Ishikawa (cell line): Measurements from ENCODE around the gene NDUFA3.
A peak's percentile ranks its signal among the peaks of the same experiment; 100 is the strongest.

ENCODE experiments used
- CEBPB ChIP-seq: IDR thresholded peaks from 2 replicates; pipeline ENCODE4 v1.6.1; 2012
- CREB1 ChIP-seq: IDR thresholded peaks from 2 replicates; pipeline ENCODE4 v1.6.1; 2012; ENCODE audit warnings: low read depth
- EGR1 ChIP-seq: IDR thresholded peaks from 2 replicates; pipeline ENCODE4 v1.6.1; 2012
- EP300 ChIP-seq: IDR thresholded peaks from 2 replicates; pipeline ENCODE4 v1.6.1; 2012; ENCODE audit warnings: borderline replicate concordance
- FOXM1 ChIP-seq: IDR thresholded peaks from 2 replicates; pipeline ENCODE4 v1.6.1; 2012; ENCODE audit warnings: low read depth, borderline replicate concordance
- MAX ChIP-seq: IDR thresholded peaks from 2 replicates; pipeline ENCODE4 v1.6.1; 2012
- NFIC ChIP-seq: IDR thresholded peaks from 2 replicates; pipeline ENCODE4 v1.6.1; 2012
- RAD21 ChIP-seq: IDR thresholded peaks from 2 replicates; pipeline ENCODE4 v1.6.1; 2012; ENCODE audit warnings: low read depth
- REST ChIP-seq: IDR thresholded peaks from 2 replicates; pipeline ENCODE4 v1.6.1; 2012; ENCODE audit warnings: low read depth, mild to moderate bottlenecking
- TAF1 ChIP-seq: IDR thresholded peaks from 2 replicates; pipeline ENCODE4 v1.6.1; 2012; ENCODE audit warnings: low read depth, mild to moderate bottlenecking
- TCF12 ChIP-seq: IDR thresholded peaks from 2 replicates; pipeline ENCODE4 v1.6.1; 2012; ENCODE audit warnings: low read depth
- TEAD4 ChIP-seq: IDR thresholded peaks from 2 replicates; pipeline ENCODE4 v1.6.1; 2012
- USF1 ChIP-seq: IDR thresholded peaks from 2 replicates; pipeline ENCODE4 v1.6.1; 2012
- YY1 ChIP-seq: IDR thresholded peaks from 2 replicates; pipeline ENCODE4 v1.6.1; 2012; ENCODE audit warnings: low read depth
- ZBTB7A ChIP-seq: IDR thresholded peaks from 2 replicates; pipeline ENCODE4 v1.6.1; 2012; ENCODE audit warnings: low read depth

Gene NDUFA3

GRCh38 chr19:54133312-54133956, 30.8 kb downstream of the NDUFA3 start:
- TF ChIP-seq RAD21 (no peak), TCF12 (no peak), EGR1 (no peak), REST (no peak), CEBPB (no peak), MAX (no peak), FOXM1 (no peak), ZBTB7A (no peak), EP300 (no peak), TEAD4 (no peak), NFIC (no peak), USF1 (no peak), TAF1 (no peak), YY1 (no peak), CREB1 (no peak)

- no peak for TF ChIP-seq EGR1
Observed at GRCh38 chr19:54133957-54134590, 31.4 kb downstream of the NDUFA3 start.

GRCh38 chr19:54136086-54136863, 33.6 kb downstream of the NDUFA3 start:
- TF ChIP-seq TAF1: no peak
- TF ChIP-seq TEAD4: no peak
- no peak for TF ChIP-seq FOXM1
- TF ChIP-seq RAD21: no peak
- TF ChIP-seq TCF12: no peak
- no peak for TF ChIP-seq EGR1
- TF ChIP-seq CEBPB: no peak
- TF ChIP-seq USF1: no peak
- TF ChIP-seq NFIC: no peak
- TF ChIP-seq REST: no peak
- TF ChIP-seq ZBTB7A: no peak
- no peak for TF ChIP-seq MAX
- no peak for TF ChIP-seq EP300
- no peak for TF ChIP-seq YY1
- no peak for TF ChIP-seq CREB1

- TF ChIP-seq TAF1 (peak; percentile 62; the same call in 1 of the 2 replicates), NFIC (no peak), MAX (peak; percentile 30; the same call in 1 of the 2 replicates), REST (no peak), TCF12 (no peak), ZBTB7A (no peak), FOXM1 (peak; percentile 28; the same call in 1 of the 2 replicates), EGR1 (peak; percentile 88), TEAD4 (0 out of 2 replicates have a peak, but pooled peaks have one; percentile 0), EP300 (no peak), RAD21 (no peak), CREB1 (0 out of 2 replicates have a peak, but pooled peaks have one; percentile 17)
Observed at GRCh38 chr19:54136864-54137698, 34.4 kb downstream of the NDUFA3 start.
